ENCODE data around the gene UCHL3. TPM values are rescaled to one million over a fixed set of nuclear protein-coding genes. Genes with fewer than 3 reads are reported as not detected.
A peak's percentile ranks its signal among the peaks of the same experiment; 100 is the strongest.
"Not testable (repeated sequence)": the region's sequence is repeated elsewhere in the genome, so short reads cannot be mapped to it uniquely, and the experiment has no call there.

The UCHL3 gene
- 19.7 TPM for total RNA-seq (ENCODE audit: insufficient read depth, low replicate concordance)

DNA sequence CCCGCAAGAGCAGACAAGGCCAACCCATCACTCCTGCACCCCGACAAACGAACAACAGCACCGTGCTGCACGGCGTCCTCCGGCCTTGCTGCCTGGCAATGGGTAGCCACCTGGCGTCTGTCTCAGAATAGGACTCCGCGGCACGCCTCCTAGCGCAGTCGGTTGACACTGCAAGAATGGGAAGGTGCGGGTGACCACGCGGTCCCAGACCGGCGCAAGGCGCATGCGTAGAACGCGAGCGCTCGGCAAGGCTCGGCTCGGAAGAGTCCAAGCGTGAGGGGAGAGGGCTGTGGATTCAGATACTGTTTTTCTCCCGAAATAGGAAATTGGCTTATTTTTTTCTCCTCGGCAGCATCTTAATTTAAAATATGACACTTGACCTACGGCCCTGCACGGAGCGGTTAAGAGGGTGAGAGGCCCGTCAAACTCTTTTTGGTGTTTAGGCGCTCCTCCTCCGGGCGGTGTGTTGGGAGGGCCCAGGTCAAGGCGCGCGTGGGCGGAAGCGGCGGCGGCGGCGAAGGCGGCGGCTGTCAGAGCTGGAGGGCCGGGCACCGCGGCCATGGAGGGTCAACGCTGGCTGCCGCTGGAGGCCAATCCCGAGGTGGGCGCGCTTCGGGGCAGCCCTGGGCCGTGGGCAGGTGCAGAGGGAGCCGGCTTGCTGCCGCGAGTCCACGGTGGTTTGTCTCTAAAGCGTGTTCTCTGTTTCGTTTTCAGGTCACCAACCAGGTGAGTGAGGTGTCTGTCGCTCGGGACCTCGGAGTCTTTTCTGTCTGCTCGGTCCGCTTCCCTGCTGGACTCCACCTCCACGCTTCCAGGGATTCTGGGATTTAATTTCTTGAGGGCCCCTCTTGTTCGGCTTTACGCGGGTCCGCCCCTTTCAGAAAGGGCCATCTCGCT is at the start of gene UCHL3:
Gene UCHL3, plus strand, starts transcription at position 530 of the 897 bp plus-strand sequence. Its CDS starts 30 bp downstream, at position 560.
- peak; percentile 97 for DNase-seq (ENCODE audit: low spot score)

DNA sequence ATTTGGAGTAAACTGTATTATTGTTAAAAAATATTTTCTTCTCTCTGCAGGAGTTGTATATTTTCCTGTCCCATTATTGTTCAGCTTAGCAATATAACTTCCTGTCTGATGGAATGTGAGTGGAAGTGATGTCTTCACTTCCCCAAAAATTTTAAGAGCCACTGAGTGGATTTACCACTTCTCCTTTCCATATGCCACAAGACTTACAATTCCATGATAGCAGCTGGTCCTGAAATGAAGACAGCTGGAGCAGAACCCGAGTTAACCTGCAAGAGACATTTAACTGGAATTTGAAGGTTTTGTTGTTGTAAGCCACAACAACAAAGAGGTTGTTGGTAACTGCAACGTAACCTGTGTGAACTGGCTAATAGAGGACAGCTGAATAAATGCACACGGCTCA is 44.3 kb upstream of the UCHL3 start:
- DNase-seq (ENCODE audit: low spot score) = peak; percentile 19

DNA sequence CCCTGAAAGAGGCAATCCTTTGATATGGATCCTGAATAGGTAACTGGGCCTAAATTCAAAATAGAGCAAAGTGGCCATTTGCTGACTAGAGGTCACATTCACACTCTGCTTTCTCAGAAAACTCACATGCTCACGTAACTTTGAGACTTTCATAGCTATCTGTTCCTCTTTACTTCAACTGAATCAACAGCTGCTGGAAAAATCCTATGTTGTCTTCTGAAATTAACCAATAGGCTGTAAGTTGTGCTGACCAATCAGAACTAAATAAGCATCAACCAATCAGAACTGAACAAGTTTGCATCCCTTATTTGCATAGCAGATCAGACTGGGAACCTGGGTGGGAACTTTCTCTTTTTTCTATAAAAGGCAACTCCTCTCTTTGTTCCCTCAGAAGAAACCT is 43.6 kb upstream of the UCHL3 start:
- no peak for DNase-seq (ENCODE audit: low spot score)

DNA sequence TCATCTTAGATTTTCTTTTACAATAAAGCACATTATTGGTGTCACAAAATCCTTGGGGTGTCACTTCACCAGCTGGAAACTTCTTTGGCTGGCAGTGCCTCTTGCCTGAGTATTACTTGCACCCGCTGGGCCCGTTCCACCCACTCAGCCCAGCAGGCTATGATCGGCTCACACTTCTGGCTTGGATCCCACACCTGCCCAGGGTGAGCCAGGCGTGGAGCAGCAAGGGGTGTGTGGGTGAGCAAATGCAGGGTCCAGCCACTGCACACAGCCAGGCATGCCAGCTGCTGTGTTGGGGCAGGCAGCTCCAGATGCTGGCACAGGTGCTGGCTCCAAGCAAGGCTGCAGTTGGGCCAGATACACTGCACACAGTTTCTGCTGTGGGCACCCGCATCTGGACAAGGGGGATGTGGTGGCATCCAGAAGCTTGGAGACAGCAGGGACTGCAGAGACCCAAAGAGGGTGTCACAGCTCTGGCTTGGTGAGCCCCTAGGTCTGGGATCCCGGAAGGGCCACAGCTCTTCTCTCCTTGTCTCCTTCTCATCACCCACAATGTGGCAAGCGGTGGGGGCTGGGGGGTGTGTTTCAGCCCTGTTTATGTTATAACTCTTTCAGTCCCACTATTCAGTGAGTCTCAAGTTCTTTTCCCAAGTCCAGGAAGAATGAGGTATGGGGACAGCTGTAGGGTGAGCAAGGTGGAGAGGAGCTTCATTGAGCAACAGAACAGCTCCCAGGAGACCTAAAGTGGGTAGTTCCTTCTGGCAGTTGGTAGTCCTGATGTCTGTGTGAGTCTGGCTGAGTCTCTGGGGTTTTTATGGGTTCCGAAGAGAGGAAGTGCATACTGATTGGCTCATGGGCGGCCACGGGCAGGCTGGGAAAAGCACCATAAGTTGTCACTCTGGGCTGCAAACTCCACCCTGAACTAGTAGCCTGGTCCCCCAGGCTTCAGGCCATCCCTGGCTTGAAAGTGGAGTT is 42.3 kb upstream of the UCHL3 start:
- DNase-seq (ENCODE audit: low spot score) = peak; percentile 9

DNA sequence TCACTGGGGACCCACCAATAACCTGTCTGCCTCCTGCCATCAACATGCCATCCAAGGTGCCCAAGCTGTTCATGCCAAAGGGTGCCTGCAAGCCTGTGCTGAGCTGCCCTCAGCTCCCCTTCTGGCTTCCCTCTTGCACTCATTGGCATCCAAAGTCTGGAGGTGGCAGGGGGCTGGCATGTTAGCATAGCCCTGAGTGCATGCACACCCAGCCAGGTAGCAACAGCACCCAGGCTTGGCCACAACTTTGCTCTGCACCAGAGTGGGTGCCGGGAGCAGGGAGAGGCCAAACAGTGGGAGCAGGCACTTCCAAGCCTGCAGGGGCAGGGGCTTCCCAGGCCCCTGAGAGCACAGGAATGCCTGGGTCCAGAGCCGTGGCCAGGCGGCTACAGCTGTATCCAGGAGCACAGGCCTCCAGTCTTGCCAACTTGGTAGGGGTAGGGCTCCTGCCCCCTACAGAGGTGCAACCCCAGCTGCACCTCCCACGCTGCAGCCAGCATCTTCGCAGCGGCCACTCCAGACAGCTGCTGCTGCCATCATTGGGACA is 41.5 kb upstream of the UCHL3 start:
- no peak for DNase-seq (ENCODE audit: low spot score)

DNA sequence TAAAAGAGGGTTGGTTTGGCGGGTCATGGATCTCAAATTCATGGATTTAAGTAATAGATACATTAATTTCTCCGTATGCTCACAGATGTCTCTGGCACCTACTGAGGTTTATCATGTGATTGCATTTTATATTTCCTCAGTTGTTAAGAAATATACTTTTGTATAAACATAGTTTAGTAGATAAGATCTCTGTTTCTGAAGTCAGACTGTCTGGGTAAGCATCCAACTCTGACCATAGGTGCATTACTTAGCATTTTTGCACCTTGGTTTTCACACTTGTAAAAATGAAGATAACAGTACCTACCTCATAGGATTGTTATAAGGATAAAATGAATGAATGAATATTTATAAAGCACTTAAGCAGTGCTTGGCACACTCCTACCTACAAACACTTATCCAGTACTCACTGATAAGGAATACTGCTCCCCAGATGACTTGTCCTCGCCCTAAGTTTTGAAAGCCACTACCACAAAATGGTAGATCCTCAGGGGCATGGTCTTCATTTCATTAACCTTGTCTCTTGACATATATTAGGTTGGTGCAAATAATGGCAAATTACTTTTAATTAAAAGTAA is 38.5 kb upstream of the UCHL3 start:
- no peak for DNase-seq (ENCODE audit: low spot score)

DNA sequence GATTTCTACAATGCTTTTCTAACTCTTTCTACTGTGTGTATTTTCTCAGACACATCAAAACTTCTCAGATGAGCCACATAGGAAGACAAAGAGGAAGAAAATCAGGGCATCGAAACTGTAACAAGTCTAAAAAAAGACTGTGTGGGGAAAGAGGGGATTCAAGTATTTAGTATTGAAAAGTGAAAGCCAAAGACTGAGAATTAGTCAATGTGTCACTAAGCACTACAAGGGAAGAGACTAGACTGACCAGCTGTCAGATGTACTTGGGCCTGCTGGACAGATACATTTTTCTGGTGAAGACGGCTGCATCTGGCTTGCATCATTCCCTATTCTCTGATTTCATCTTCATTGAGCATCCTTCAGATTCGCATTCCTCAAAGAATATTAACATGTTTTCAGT is 37.3 kb upstream of the UCHL3 start:
- peak; percentile 30 for DNase-seq (ENCODE audit: low spot score)

DNA sequence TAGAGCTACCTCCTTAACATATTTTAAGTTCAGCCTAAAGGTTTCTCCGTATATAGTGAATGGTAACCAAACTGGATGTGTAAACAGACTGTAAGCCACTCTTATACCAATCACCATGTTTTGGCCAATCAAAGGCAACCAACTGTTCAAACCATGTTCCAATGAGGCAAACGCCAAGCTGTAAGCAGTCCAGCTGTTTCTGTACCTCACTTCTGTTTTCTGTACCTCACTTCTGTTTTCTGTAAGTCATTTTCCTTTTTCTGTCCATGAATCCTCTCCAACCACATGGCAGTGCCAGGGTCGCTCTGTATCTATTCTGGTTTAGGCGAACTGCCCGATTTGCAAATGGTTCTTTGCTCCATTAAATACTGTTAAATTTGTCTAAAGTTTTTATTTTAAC is 36.3 kb upstream of the UCHL3 start:
- DNase-seq (ENCODE audit: low spot score) = peak; percentile 8

DNA sequence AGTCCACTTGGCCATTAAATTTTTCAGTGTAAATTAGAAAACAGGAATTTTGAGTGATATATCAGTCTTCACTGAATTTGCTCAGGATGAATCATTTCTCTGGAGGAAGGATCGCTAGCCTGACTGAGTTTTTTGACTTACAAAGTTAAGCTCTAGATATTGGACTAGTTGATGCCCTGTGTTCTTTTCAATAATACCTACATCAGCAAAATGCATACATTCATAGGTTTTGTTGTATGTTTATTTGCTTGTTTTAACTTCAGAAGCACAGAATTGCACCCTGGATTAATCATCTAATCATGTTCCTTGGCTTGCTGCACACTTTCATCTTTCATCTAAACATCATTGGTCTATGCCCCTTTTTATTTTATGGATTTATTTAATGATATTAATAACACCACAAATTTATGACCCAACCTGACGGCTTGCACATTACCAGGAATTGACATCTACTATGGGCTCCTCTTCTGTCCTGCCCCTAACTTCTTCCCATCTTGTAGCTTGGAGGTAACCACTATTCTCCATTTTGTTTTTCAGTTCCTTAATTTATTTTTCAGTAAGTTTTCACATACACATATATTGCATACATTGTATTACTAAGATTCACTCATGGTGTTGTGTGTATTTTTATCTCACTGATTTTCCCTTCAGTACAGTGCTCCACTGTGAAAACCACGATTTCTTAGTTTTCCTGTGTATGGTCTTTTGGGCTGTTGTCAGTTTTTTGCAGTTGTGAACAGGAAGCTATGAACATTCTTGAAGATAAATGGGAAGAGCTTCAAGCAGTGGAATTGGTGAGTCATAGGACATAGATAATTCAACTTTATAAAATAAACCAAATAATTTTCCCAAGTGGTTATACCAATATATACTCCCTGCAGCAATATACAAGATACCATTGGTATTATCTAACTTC is 35.3 kb upstream of the UCHL3 start:
- DNase-seq (ENCODE audit: low spot score) = no peak

DNA sequence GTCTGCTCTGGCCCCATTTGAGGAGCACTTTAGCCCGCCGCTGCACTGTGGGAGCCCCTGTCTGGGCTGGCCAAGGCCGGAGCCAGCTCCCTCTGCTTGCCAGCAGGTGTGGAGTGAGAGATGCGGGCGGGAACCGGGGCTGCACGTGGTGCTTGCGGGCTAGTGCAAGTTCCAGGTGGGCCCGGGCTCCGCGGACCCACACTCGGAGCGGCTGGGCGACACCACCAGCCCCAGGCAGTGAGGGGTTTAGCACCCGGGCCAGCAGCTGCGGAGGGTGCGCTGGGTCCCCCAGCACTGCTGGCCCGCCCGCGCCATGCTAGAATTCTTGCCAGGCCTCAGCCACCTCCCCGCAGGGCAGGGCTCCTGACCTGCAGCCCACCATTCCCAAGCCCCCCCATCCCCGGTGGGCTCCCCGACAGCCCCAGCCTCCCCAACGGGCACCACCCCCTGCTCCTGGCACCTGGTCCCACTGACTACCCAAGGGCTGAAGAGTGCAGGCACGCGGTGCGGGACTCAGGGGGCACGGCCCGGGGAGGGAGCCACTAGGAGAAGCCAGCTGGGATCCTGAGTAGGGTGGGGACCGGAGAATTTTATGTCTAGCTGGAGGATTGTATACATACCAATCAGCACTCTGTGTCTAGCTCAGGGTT is 31.0 kb upstream of the UCHL3 start:
- no peak for DNase-seq (ENCODE audit: low spot score)

DNA sequence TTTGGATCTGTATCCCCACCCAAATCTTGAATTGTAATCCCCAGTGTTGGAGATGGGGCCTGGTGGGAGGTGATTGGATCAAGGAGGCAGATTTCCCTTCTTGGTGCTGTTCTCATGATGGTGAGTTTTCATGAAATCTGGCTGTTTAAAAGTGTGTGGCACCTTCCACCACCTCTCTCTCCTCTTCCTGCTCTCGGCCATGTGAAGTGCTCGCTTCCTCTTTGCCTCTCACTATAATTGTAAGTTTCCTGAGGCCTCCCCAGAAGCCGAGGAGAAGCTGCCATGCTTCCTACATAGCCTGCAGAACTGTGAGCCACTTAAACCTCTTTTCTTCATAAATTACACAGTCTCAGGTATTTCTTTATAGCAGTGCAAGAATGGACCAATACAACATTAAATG is 27.6 kb upstream of the UCHL3 start:
- no peak for DNase-seq (ENCODE audit: low spot score)

DNA sequence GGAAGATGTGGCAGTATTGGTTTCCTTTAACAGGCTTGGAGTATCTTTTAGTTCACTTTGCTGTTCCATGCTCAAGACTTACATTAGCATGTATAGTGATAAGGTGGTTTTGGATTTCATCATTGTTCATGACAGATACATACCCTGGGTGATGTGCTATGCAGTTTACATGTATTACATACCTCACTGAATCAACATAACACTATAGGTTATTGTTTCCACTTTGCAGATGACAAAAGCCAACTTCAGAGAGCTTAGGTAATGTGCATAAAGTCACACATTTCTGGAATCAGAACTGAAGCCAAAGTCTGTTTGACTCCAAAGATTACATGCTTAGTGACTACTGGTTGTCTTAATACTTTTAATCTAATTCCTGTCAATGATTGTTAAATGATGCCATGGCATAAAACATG is 19.0 kb upstream of the UCHL3 start:
- no peak for DNase-seq (ENCODE audit: low spot score)

DNA sequence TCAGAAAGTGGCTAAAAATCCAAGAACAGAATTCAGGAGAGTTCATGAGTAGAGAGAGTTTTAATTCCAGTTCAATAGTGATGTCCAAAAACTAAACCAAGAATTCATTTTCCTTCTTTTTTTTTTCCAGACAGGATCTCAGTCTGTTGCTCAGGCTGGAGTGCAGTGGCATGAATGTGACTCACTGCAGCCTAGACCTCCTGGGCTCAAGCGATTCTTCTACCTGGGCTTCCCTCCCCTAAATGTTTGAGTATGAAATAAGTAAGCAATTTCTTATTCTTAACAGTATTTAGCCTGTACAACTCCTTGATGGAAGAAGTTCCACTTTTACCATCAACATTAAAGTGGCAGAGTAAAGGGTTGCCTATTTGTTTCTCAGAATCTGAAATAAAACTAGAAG is 15.7 kb upstream of the UCHL3 start:
- DNase-seq (ENCODE audit: low spot score) = no peak

DNA sequence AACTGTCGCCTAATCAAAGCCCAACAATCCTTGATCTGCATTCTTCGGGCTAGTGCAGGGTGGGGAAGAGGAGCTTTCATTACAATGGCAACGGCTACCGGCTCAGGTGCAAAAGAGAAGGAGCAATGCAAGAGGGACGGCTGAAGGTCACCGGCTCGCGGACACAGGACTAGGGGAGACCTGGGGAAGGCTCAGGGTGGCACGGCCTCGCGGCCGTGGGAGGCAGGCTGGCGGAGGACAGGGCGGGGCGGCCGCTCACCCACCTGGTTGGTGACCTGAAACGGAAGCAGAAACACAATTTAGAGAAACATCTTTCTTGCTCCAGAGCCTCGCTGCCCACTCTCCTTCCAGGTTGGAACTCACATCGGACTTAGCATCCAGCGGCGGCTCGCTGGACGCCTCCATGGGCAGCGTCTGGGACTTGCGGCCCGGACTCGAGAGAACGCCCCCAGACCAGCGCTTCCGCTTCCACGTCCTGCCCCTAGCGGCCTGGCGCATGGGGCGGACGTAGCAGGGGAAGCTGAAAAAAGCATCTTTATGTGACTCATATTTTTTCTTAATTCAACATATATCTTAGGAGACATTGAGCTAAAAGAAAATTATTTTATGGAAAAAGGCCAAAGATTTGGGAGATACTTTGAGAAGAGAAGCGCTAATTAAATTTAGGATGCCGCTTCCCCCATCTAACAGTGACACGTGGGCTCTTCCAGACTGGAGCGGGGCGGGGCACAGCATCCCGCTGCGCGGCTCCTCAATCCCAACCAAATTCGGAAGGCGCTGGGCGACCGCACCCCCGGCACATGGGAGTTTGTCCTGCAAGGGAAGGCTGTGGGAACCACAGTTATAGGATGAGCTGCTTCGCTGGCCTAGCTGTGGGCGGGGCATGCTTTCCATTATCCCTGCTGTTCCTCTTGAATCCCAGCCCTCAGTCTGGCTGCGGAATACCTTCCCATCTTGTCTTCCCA is 11.9 kb upstream of the UCHL3 start, which contains the start of gene COMMD6:
Gene COMMD6, minus strand, starts transcription at position 441 of the 965 bp plus-strand sequence. Its CDS starts 36 bp downstream, at position 405.
- DNase-seq (ENCODE audit: low spot score) = peak; percentile 89

DNA sequence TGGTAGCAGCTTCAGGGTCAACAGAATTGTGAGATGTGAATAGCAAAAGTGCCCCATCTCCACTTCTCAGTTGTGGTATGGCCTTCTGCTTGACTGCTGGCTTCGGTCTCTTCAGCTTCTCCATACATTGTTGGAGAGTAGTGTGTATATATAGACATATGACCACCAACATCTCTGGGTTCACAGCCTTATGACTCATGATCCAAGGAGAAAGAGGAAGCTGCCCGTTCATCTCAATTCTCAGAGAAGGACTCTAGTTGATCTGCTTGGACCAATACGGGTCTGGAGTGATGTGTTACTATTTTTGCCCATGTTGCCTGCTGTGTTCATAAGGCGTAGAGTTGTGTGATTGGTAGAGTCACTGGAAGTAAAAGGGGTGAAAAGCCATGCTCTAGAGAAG is 8.3 kb upstream of the UCHL3 start:
- DNase-seq (ENCODE audit: low spot score) = peak; percentile 40

DNA sequence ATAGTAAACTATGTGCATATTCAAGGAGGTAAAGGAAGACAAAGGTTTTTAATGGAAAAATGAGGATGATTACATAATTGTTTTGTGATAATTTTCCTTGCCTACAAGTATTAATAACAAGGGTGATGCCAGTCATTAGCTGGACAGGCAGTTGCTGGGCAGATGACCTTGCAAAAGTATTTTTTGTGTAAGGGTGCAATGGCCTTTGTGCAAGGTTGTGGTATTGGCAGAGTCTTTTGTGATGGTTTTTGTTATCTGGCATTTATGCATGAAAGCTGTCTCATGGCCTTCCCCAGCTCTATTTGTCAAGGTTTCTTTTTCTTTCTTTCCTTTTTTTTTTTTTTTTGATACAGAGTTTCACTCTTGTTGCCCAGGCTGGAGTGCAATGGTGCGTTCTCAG is 7.6 kb upstream of the UCHL3 start:
- no peak for DNase-seq (ENCODE audit: low spot score)

DNA sequence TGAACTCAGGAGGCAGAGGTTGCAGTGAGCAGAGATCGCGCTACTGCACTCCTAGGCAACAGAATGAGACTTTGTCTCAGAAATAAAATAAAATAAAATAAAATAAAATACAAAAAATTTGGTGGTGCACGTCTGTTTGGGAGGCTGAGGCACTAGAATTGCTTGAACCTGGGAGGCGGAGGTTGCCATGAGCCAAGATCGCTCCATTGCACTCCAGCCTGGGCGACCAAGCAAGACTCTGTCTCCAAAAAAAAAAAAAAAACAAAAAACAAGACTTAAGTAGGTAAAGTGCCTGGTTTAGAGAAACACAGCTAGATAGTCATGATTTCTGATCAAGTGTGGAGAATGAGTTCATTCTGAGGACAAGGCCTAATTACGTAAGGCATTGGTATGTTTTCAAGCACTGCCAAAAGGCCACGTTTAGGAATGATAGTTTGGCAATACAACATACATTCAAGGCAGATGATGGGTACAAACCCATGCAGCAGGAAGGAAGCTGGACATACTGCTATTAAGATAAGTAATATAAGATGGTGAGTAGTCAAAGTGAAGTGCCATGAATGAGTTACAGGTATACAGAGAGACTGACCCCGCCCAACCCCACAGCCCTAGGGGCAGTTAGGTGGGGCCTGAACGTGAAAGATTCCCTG is 4.8 kb upstream of the UCHL3 start:
- DNase-seq (ENCODE audit: low spot score) = peak; percentile 13

DNA sequence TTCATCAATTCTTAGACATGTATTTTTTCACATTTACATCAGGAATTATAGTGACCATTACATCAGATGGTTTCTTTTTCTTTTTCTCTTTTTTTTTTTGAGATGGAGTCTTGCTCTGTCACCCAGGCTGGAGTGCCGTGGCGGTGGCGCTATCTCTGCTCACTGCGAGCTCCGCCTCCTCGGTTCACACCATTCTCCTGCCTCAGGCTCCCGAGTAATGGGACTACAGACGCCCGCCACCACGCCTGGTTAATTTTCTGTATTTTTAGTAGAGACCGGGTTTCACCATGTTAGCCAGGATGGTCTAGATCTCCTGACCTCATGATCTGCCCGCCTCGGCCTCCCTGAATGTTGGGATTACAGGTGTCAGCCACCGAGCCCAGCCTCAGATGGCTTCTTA is 4.2 kb upstream of the UCHL3 start:
- not testable (repeated sequence) for DNase-seq (ENCODE audit: low spot score)

Data from umbilical cord (tissue), 2 donors.